Stimulated activated CD8-positive, alpha-beta memory T cell treated with anti-CD3 and anti-CD28 coated beads, Interleukin-12 subunit alpha, Interleukin-12 subunit beta, amount 100 ng/mL, for 4 hours (primary cell): Measurements from ENCODE around the gene NAT8L.
"Not testable (repeated sequence)": the region's sequence is repeated elsewhere in the genome, so short reads cannot be mapped to it uniquely, and the experiment has no call there.

Experiments used
- DNase-seq: peaks from one replicate; pipeline ENCODE4 v3.0.0-alpha.2; 2020; ENCODE audit warnings: low read depth

Gene NAT8L

GRCh38 chr4:2059046-2059725 lies at the start of gene NAT8L:
Gene NAT8L, plus strand, starts transcription at chr4:2059327. Its CDS starts 185 bp downstream, at chr4:2059512.
- DNase-seq, result no peak

GRCh38 chr4:2009651-2010233 lies 49.4 kb upstream of the NAT8L start:
- peak; percentile 15 for DNase-seq

- no peak for DNase-seq
Observed at GRCh38 chr4:2011583-2011982, 47.5 kb upstream of the NAT8L start.

- DNase-seq, result no peak
Observed at GRCh38 chr4:2015008-2015407, 44.1 kb upstream of the NAT8L start.

GRCh38 chr4:2021358-2022018 lies 37.6 kb upstream of the NAT8L start:
- not testable (repeated sequence) for DNase-seq

GRCh38 chr4:2024683-2025082 lies 34.4 kb upstream of the NAT8L start:
- no peak for DNase-seq

- no peak for DNase-seq
Observed at GRCh38 chr4:2025817-2026216, 33.3 kb upstream of the NAT8L start.

GRCh38 chr4:2027120-2027519 lies 32.0 kb upstream of the NAT8L start:
- DNase-seq, result not testable (repeated sequence)

GRCh38 chr4:2031161-2031560 lies 28.0 kb upstream of the NAT8L start:
- not testable (repeated sequence) for DNase-seq

GRCh38 chr4:2036327-2036726 lies 22.8 kb upstream of the NAT8L start:
- DNase-seq, result no peak

- DNase-seq, result no peak
Observed at GRCh38 chr4:2036866-2037265, 22.3 kb upstream of the NAT8L start.

GRCh38 chr4:2040391-2041238 lies 18.5 kb upstream of the NAT8L start:
- no peak for DNase-seq

GRCh38 chr4:2041239-2042130 lies 17.6 kb upstream of the NAT8L start:
- peak; percentile 71 for DNase-seq

GRCh38 chr4:2042204-2042946 lies 16.8 kb upstream of the NAT8L start:
- DNase-seq, result peak; percentile 20

- DNase-seq, result no peak
Observed at GRCh38 chr4:2042947-2043395, 16.2 kb upstream of the NAT8L start.

- no peak for DNase-seq
Observed at GRCh38 chr4:2043396-2044118, 15.6 kb upstream of the NAT8L start.

- DNase-seq, result no peak
Observed at GRCh38 chr4:2044119-2044485, 15.0 kb upstream of the NAT8L start.

GRCh38 chr4:2044542-2045517 lies 14.3 kb upstream of the NAT8L start:
- no peak for DNase-seq

- DNase-seq, result no peak
Observed at GRCh38 chr4:2045518-2045951, 13.6 kb upstream of the NAT8L start.
